ENCODE data around the gene OSBPL9.
"Not testable (repeated sequence)": the region's sequence is repeated elsewhere in the genome, so short reads cannot be mapped to it uniquely, and the experiment has no call there.

The OSBPL9 gene

GRCh38 chr1:51636764-51637522, 20.1 kb downstream of the OSBPL9 start:
- no peak for DNase-seq

- DNase-seq: no peak
Measured at GRCh38 chr1:51638350-51638749, 21.5 kb downstream of the OSBPL9 start.

DNA sequence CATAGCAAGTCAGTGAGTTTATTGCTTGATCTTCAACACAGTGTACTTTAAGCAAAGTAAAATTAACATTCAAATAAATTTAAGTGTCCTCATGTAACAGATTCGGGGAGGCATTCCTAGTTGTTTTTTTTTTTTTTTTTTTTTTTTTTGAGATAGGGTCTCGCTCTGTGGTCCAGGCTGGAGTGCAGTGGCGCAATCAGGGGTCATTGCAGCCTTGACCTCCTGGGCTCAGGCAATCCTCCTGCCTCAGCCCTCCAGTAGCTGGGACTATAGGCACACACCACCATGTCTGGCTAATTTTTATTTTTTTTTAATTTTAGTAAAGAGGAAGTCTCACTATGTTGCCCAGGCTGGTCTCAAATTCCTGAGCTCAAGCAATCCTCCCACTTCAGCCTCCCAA, 22.8 kb downstream of the OSBPL9 start:
- no peak for DNase-seq

DNA sequence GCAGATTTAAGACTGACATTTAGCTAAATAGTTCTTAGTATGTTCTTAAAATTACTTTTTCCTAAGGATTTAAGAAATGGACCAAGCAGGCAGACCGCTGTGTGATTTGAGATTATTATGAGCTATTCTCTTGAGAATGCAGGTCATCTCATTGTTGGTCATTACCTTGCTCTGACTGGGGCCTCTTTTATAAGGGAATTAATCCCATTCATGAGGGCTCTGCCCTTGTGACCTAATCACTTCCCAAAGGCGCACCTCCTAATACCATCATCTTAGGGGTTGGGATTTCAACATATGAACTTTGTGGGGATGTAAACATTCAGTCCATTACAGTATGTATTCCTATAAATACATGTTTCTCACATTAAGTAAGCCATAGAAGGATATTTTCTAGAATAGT, 24.2 kb downstream of the OSBPL9 start:
- no peak for DNase-seq

DNA sequence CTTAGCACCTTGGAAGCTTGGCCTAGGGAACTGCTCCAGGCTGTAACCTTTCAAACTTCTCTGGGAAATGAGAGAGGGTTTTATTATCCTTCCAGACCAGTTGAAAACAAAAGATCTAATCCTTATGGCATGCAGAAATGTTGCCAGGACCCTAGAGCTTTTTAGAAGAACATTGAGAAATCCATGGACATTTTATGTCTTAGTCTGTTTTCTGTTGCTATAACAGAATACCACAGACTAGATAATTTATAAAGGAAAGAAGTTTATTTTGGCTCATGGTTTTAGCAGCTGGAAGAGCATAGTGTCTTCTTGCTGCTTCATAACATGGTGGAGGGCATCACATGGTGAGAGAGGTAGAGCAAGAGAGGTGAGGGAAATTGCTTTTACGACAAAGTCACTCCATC, 25.8 kb downstream of the OSBPL9 start:
- DNase-seq: no peak

- no peak for DNase-seq
Measured at GRCh38 chr1:51643362-51643761, 26.5 kb downstream of the OSBPL9 start.

DNA sequence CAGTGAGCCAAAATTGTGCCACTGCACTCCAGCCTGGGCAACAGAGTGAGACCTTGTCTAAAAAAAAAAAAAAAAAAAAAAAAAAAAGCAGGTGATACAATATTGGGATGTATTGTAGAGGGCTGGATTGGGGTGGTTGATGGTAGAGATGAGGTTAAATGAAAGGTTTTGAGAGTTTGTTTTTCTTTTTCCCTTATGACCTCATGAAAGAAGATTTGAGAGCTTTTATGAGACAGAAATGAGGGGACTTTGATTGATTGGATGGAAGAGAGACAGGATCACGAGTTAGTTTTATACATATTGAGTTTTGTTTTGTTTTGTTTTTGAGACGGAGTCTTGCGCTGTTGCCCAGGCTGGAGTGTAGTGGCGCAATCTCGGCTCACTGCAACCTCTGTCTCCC, 27.1 kb downstream of the OSBPL9 start:
- DNase-seq: no peak

DNA sequence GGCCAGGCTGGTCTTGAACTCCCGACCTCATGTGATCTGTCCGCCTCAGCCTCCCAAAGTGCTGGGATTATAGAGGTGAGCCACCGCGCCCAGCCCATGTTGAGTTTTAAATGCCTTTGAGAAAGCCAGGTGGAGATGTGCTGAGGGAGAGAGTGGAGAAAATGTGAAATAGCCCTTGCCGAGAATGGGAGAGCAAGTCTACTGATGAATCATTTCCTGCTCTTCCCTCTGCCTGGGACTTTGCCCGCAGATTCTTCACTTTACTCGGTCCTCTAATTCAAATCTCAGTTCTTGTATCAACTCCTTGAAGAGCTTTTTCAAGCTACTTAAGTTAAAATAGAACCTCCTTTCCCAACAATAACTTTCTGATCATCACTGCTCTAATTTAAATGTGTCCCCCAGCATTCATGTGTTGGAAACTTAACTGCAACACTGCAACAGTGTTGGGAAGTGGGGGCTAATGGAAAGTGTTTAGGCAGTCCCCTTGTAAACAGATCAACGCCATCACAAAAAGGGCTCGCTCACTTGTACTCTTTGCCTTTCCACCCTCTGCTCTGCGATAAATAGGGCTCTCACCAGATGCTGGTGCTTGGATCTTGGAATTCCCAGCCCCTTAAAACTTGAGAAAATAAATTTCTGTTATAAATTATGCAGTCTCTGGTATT, 27.8 kb downstream of the OSBPL9 start:
- DNase-seq: no peak

DNA sequence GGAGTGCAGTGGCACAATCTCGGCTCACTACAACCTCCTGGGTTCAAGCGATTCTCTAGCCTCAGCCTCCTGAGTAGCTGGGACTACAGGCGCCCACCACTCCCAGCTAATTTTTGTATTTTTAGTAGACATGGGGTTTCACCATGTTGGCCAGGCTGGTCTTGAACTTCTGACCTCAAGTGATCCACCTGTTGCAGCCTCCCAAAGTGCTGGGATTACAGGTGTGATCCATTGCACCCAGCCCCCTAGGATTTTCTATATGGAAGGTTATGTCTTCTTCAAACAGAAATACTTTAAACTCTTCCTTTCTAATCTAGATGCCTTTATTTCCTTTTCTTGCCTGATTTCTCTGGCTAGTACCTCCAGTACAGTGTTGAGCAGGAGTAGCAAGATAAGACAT, 29.7 kb downstream of the OSBPL9 start:
- DNase-seq: not testable (repeated sequence)

- no peak for DNase-seq
Measured at GRCh38 chr1:51648180-51649109, 31.6 kb downstream of the OSBPL9 start.

DNA sequence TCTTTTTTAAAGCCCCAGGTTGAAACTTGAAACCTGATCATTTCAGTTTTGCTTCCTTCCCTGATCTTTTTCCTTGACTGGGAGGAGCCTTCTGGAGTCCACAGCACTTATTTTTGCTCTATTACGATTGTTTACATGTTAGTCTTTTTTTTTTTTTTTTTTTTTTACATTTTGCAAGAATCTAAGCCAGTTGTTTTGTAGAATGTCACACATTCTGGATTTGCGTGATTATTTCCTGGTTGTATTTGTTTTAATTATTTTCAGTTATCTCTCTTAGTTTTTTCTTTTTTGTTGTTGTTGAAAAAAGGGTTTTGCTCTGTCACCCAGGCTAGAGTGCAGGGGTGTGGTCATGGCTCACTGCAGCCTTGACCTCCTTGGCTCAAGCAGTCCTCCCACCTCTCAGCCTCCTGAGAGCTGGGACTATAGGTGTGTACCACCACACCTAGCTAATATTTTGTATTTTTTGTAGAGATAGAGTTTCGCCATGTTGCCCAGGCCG, 32.8 kb downstream of the OSBPL9 start:
- no peak for DNase-seq

DNA sequence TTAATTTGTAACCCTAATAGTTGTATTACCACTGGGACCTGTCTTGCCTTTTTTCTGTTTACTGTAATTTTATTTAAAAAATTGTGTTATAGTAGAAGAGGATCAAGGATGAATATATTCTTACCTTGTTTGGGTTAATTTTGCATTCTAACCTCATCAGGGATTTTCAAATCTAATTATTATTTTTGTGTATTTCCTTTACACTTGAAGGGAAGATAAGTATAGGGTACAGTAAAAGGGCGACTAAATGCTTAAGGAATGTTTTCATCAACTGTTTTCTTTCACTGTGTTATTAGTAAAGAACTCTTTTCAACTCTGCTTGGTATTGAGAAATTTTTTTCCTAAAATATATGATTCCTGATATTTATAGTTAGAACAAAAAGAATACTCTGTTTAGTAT, 33.3 kb downstream of the OSBPL9 start:
- no peak for DNase-seq

- no peak for DNase-seq
Measured at GRCh38 chr1:51651552-51651942, 34.7 kb downstream of the OSBPL9 start.

- no peak for DNase-seq
Measured at GRCh38 chr1:51652599-51652998, 35.7 kb downstream of the OSBPL9 start.

GRCh38 chr1:51653127-51653526, 36.2 kb downstream of the OSBPL9 start:
- no peak for DNase-seq

DNA sequence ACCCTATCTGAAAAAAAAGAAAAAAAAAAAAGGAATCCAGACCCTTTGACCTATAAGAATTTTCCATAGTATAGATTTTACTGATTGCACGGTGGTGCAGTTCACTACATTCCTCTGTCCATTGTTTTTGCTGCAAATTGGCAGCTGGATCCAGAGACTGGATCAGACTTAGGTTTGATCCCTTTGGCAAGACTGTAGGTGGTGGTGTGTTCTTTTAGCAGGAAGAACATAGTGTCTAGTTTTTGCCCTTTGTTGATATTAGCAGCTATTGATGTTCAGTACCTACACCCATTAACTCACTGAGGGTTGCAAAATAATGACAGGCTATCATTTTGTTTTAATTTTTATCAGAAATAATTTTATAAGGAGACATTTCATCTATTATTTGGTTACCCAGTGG, 37.1 kb downstream of the OSBPL9 start:
- no peak for DNase-seq

DNA sequence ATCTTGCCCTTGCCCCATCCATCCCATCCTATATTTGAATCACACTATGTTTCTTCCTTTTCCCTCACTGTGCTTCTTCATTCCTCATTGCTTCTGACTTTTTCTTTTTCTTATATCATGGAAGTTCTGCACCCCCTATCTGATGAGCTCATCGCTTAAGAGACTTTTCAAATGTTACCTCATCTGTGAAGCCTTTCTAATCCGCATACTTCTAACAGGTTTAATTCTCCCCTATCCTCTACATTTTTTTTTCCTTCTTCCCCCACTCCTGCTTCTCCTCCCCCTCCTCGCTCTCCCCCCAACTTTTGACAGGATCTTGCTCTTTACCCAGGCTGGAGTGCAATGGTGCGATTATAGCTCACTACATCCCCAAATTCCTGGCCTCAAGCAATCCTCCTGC, 39.5 kb downstream of the OSBPL9 start:
- no peak for DNase-seq

GRCh38 chr1:51660580-51660979, 43.7 kb downstream of the OSBPL9 start:
- DNase-seq: no peak

DNA sequence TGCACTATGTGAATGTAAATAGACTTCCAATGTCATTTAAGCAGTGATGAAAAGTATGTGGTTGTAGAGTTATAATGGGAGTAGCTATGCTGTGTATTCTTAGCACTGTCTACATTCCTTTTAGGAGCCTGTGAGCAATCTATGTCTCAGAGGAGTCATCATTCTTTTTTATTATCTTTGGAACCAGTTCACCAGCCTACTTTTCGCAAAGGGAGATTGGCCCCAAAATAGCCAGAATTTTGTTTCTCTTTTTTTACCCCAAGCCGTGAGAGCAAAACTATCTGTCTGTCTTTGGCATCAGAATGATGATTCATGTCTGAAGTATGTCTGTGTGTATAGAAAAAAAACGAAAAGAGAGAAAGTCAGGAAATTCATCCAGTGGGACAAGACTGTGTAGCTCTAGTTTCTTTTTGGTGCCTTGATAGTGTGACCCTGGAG, 44.2 kb downstream of the OSBPL9 start:
- no peak for DNase-seq

GRCh38 chr1:51663105-51663504, 46.2 kb downstream of the OSBPL9 start:
- DNase-seq: no peak

DNA sequence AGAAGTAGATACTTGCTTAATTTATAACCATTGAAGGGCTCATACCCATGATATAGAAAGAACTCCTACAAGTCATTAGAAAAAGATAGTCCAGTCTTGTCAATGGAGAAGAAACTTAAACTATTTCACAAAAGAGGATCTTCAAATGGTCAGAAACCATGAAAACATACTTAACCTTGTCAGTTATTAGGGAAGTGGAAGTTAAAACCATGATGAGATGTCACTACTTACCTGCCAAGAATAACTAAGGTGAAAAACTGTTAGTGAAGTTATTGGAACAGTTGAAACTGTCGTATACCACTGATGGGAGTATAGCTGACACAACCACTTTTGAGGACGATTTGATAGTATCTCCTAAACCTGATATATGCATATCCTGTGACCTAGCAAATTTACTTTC, 46.8 kb downstream of the OSBPL9 start:
- DNase-seq: no peak

DNA sequence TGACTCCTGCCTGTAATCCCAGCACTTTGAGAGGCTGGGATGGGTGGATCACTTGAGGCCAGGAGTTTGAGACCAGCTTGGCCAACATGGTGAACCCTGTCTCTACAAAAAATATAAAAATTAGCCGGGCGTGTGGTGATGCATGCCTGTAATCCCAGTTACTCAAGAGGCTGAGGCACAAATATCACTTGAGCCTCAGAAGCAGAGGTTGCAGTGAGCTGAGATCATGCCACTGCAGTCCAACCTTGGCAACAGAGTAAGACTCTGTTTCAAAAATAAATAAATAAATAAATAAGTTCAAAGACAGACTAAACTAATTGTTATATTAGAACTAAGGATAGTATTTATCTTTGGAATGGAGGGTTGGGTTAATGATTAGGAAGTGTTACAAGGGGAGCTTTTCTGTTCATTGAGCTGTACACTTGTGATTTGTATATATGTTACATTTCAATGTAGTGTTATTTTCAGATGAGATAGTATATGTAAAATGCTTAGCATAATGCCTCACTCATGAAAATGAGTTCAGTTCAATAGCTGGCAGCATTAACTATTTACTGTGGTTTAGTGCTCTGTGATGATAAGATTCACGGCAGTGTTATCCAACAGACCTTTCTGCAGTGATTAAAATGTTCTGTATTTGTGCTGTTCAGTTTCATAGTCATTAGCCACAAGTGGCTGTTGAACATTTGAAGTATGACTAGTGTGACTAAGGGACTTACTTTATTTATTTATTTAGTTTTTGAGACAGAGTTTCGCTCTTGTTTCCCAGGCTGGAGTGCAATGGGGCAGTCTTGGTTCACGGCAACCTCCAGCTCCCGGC, 47.7 kb downstream of the OSBPL9 start:
- DNase-seq: no peak

DNA sequence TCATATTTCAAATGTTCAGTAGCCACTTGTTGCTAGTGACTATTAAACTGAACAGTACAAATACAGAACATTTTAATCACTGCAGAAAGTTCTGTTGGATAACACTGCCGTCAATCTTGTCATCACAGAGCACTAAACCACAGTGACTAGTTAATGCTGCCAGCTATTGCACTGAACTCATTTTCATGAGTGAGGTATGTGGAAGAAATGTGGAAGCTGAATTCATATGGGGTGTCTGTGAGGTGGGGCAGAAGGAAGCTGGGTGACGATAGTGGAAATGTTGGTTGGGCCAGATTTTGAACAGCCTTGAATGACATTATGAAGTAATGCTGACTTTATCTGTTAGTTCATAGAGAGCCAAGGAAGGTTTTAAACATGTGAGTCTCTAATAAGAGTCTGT, 49.6 kb downstream of the OSBPL9 start:
- DNase-seq: no peak
